ENCODE results near the gene EAF2.
A peak's percentile ranks its signal among the peaks of the same experiment; 100 is the strongest.

EAF2 gene

GRCh38 chr3:121817753-121818152 lies 17.3 kb upstream of the EAF2 start:
- Histone ChIP-seq H3K79me1 (replicated peaks; ENCODE audit: low read length, poor library complexity, severe bottlenecking) (peaks cover 8% of the 10 kb centered on the region), H3K4me1 (ENCODE audit: control insufficient read depth, insufficient read depth, low read depth, low read length) (no peaks in the 10 kb centered on the region), H3K4me3 (ENCODE audit: insufficient read depth in 1 of 2, low read depth in 1 of 2, low read length in 2 of 2) (no peak overlapping the region), H2BK120ac (ENCODE audit: low read depth, low read length) (no peak overlapping the region), H3K36me3 (ENCODE audit: control insufficient read depth in 1 of 2, insufficient read depth in 2 of 2, low read depth in 1 of 2, low read length in 2 of 2) (peaks cover 0 to 47% of the 10 kb centered on the region in 2 experiments), H3K9me3 (ENCODE audit: control insufficient read depth, low read length) (peaks cover 23% of the 10 kb centered on the region), H3K27ac (ENCODE audit: low read length, poor library complexity, severe bottlenecking) (no peak overlapping the region), H2BK5ac (ENCODE audit: low read depth, low read length, poor library complexity, severe bottlenecking) (no peak overlapping the region), H3K14ac (ENCODE audit: low read length in 2 of 2) (no peak overlapping the region), H3K4me2 (ENCODE audit: low read length, poor library complexity, severe bottlenecking) (no peak overlapping the region), H3K9ac (ENCODE audit: low read length) (no peak overlapping the region), H2AK5ac (ENCODE audit: low read length, severe bottlenecking) (no peak overlapping the region), H2BK12ac (ENCODE audit: low read length in 2 of 2) (no peak overlapping the region), H3K23ac (ENCODE audit: low read length in 2 of 2) (no peak overlapping the region), H3K18ac (ENCODE audit: low read depth in 1 of 2, low read length in 2 of 2) (no peak overlapping the region), H2BK15ac (ENCODE audit: low read depth, poor library complexity, severe bottlenecking) (no peak overlapping the region), H3K4ac (ENCODE audit: low read depth in 1 of 2, low read length in 2 of 2) (no peak overlapping the region), H4K91ac (ENCODE audit: low read length) (no peak overlapping the region), H3K27me3 (ENCODE audit: control insufficient read depth in 1 of 2, insufficient read depth in 1 of 2, low read length in 2 of 2) (no peaks in the 10 kb centered on the region), H4K8ac (ENCODE audit: low read length) (no peak overlapping the region), H2AFZ (ENCODE audit: low read depth, low read length) (no peak overlapping the region)
- no peak for DNase-seq

GRCh38 chr3:121818578-121818977 lies 16.4 kb upstream of the EAF2 start:
- Histone ChIP-seq H3K18ac (ENCODE audit: low read depth in 1 of 2, low read length in 2 of 2) (no peak overlapping the region), H3K14ac (ENCODE audit: low read length in 2 of 2) (no peak overlapping the region), H3K79me1 (replicated peaks; ENCODE audit: low read length, poor library complexity, severe bottlenecking) (peaks cover 8% of the 10 kb centered on the region), H3K36me3 (ENCODE audit: control insufficient read depth in 1 of 2, insufficient read depth in 2 of 2, low read depth in 1 of 2, low read length in 2 of 2) (peaks cover 0 to 55% of the 10 kb centered on the region in 2 experiments), H3K27ac (ENCODE audit: low read length, poor library complexity, severe bottlenecking) (no peak overlapping the region), H3K27me3 (ENCODE audit: control insufficient read depth in 1 of 2, insufficient read depth in 1 of 2, low read length in 2 of 2) (no peaks in the 10 kb centered on the region), H2BK5ac (ENCODE audit: low read depth, low read length, poor library complexity, severe bottlenecking) (no peak overlapping the region), H3K23ac (ENCODE audit: low read length in 2 of 2) (no peak overlapping the region), H2AFZ (ENCODE audit: low read depth, low read length) (no peak overlapping the region), H3K9me3 (ENCODE audit: control insufficient read depth, low read length) (peaks cover 31% of the 10 kb centered on the region), H2BK120ac (ENCODE audit: low read depth, low read length) (no peak overlapping the region), H3K4me3 (ENCODE audit: insufficient read depth in 1 of 2, low read depth in 1 of 2, low read length in 2 of 2) (no peak overlapping the region), H2BK12ac (ENCODE audit: low read length in 2 of 2) (no peak overlapping the region), H3K4ac (ENCODE audit: low read depth in 1 of 2, low read length in 2 of 2) (no peak overlapping the region), H2BK15ac (ENCODE audit: low read depth, poor library complexity, severe bottlenecking) (no peak overlapping the region), H4K91ac (ENCODE audit: low read length) (no peak overlapping the region), H4K8ac (ENCODE audit: low read length) (no peak overlapping the region), H3K4me1 (ENCODE audit: control insufficient read depth, insufficient read depth, low read depth, low read length) (no peaks in the 10 kb centered on the region), H3K9ac (ENCODE audit: low read length) (no peak overlapping the region), H2AK5ac (ENCODE audit: low read length, severe bottlenecking) (no peak overlapping the region), H3K4me2 (ENCODE audit: low read length, poor library complexity, severe bottlenecking) (no peak overlapping the region)
- DNase-seq, result no peak
- WGBS, result 100% methylated on average over 2 of the region's 2 CpGs

- no peak for DNase-seq
Measured at GRCh38 chr3:121819236-121819635, 15.8 kb upstream of the EAF2 start.

DNA sequence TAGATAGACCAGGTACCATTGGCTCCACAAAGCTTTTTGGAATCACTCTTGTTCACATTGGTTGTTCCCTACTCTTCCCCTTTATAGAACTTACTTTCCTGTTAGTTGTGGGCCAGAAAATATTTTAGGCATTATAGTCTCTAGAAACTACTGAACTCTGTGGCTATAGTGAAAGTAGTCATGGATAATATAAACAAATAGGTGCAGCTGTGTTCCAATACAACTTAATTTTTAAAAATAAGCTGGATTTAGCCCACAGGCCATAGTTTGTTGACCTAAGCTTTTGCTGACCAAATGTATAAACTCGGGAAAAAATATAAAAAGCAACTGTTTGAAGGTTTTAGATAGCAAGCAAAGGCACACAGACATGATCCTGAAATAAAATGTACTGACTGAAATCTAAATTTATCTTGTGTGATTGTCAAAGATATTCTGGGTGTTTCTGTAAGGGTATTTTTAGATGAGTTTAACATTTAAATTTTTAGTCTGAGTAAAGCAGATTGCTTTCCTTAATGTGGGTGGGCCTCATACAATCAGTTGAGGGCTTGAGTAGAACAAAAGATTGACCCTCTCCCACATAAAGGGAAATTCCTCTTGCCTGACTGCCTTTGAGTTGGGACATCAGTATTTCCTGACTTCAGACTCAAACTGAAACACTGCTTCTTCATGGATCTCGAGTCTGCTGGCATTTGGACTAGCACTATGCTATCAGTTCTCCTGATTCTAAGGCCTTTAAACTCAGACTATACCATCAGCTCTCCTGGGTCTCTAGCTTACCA lies 13.4 kb upstream of the EAF2 start:
- no peak overlapping the region for H3K27ac ChIP-seq (ENCODE audit: low read length, poor library complexity, severe bottlenecking)
- peaks cover 46% of the 10 kb centered on the region for H3K9me3 ChIP-seq (ENCODE audit: control insufficient read depth, low read length)
- H4K8ac ChIP-seq (ENCODE audit: low read length), result no peak overlapping the region
- H3K9ac ChIP-seq (ENCODE audit: low read length), result no peak overlapping the region
- no peak overlapping the region for H2BK5ac ChIP-seq (ENCODE audit: low read depth, low read length, poor library complexity, severe bottlenecking)
- no peak overlapping the region for H2BK12ac ChIP-seq (ENCODE audit: low read length in 2 of 2)
- no peak overlapping the region for H2BK120ac ChIP-seq (ENCODE audit: low read depth, low read length)
- 90% methylated on average over 2 of the region's 2 CpGs for WGBS
- H2AK5ac ChIP-seq (ENCODE audit: low read length, severe bottlenecking), result no peak overlapping the region
- H3K4me3 ChIP-seq (ENCODE audit: insufficient read depth in 1 of 2, low read depth in 1 of 2, low read length in 2 of 2), result no peak overlapping the region
- no peaks in the 10 kb centered on the region for H3K27me3 ChIP-seq (ENCODE audit: control insufficient read depth in 1 of 2, insufficient read depth in 1 of 2, low read length in 2 of 2)
- H4K91ac ChIP-seq (ENCODE audit: low read length), result no peak overlapping the region
- H2AFZ ChIP-seq (ENCODE audit: low read depth, low read length), result no peak overlapping the region
- H3K79me1 ChIP-seq (replicated peaks; ENCODE audit: low read length, poor library complexity, severe bottlenecking), result peaks cover 8% of the 10 kb centered on the region
- H2BK15ac ChIP-seq (ENCODE audit: low read depth, poor library complexity, severe bottlenecking), result no peak overlapping the region
- H3K36me3 ChIP-seq (ENCODE audit: control insufficient read depth in 1 of 2, insufficient read depth in 2 of 2, low read depth in 1 of 2, low read length in 2 of 2), result peaks cover 3 to 81% of the 10 kb centered on the region in 2 experiments
- DNase-seq, result peak; percentile 7
- H3K4me2 ChIP-seq (ENCODE audit: low read length, poor library complexity, severe bottlenecking), result no peak overlapping the region
- H3K18ac ChIP-seq (ENCODE audit: low read depth in 1 of 2, low read length in 2 of 2), result no peak overlapping the region
- H3K14ac ChIP-seq (ENCODE audit: low read length in 2 of 2), result no peak overlapping the region
- H3K23ac ChIP-seq (ENCODE audit: low read length in 2 of 2), result no peak overlapping the region
- no peak overlapping the region for H3K4ac ChIP-seq (ENCODE audit: low read depth in 1 of 2, low read length in 2 of 2)
- no peaks in the 10 kb centered on the region for H3K4me1 ChIP-seq (ENCODE audit: control insufficient read depth, insufficient read depth, low read depth, low read length)

More at GRCh38 chr3:121819236-121819635, 15.8 kb upstream of the EAF2 start:
- Histone ChIP-seq H3K18ac (ENCODE audit: low read depth in 1 of 2, low read length in 2 of 2) (no peak overlapping the region), H2AK5ac (ENCODE audit: low read length, severe bottlenecking) (no peak overlapping the region), H2BK120ac (ENCODE audit: low read depth, low read length) (no peak overlapping the region), H2BK5ac (ENCODE audit: low read depth, low read length, poor library complexity, severe bottlenecking) (no peak overlapping the region), H3K9me3 (ENCODE audit: control insufficient read depth, low read length) (peaks cover 37% of the 10 kb centered on the region), H3K27me3 (ENCODE audit: control insufficient read depth in 1 of 2, insufficient read depth in 1 of 2, low read length in 2 of 2) (no peaks in the 10 kb centered on the region), H3K4me1 (ENCODE audit: control insufficient read depth, insufficient read depth, low read depth, low read length) (no peaks in the 10 kb centered on the region), H3K9ac (ENCODE audit: low read length) (no peak overlapping the region), H2BK15ac (ENCODE audit: low read depth, poor library complexity, severe bottlenecking) (no peak overlapping the region), H4K8ac (ENCODE audit: low read length) (no peak overlapping the region), H2BK12ac (ENCODE audit: low read length in 2 of 2) (no peak overlapping the region), H3K14ac (ENCODE audit: low read length in 2 of 2) (no peak overlapping the region), H3K79me1 (replicated peaks; ENCODE audit: low read length, poor library complexity, severe bottlenecking) (peaks cover 8% of the 10 kb centered on the region), H3K4me2 (ENCODE audit: low read length, poor library complexity, severe bottlenecking) (no peak overlapping the region), H2AFZ (ENCODE audit: low read depth, low read length) (no peak overlapping the region), H3K36me3 (ENCODE audit: control insufficient read depth in 1 of 2, insufficient read depth in 2 of 2, low read depth in 1 of 2, low read length in 2 of 2) (peaks cover 3 to 62% of the 10 kb centered on the region in 2 experiments), H3K23ac (ENCODE audit: low read length in 2 of 2) (no peak overlapping the region), H3K4ac (ENCODE audit: low read depth in 1 of 2, low read length in 2 of 2) (no peak overlapping the region), H3K27ac (ENCODE audit: low read length, poor library complexity, severe bottlenecking) (no peak overlapping the region), H3K4me3 (ENCODE audit: insufficient read depth in 1 of 2, low read depth in 1 of 2, low read length in 2 of 2) (no peak overlapping the region), H4K91ac (ENCODE audit: low read length) (no peak overlapping the region)
- WGBS, result 97% methylated on average over 2 of the region's 3 CpGs
